Aorta (tissue), 5 donors: ENCODE results near the gene RMI2. TPM values are rescaled to one million over a fixed set of nuclear protein-coding genes. Genes with fewer than 3 reads are reported as not detected.

Experiments used
- ATAC-seq: fragments of 200-7000 bp; cut with Tn5 transposase; one replicate; pipeline ENCODE4 v1.9.1; 2022; ENCODE audit warnings: moderate library complexity; ENCODE audit not compliant: low FRiP score
- DNase-seq, 2 donors: peaks; one replicate each; pipeline ENCODE4 v3.0.0-alpha.2; 2020
- H3K27ac ChIP-seq, 2 donors: one replicate each; pipeline ENCODE4 v1.5.1; 2013; ENCODE audit warnings: low read length in 2 of 2, mild to moderate bottlenecking in 2 of 2, moderate library complexity in 2 of 2, control low read depth in 1 of 2, inconsistent platforms in 1 of 2, low read depth in 1 of 2
- H3K27me3 ChIP-seq, 2 donors: one replicate each; pipeline ENCODE4 v1.6.1; 2013; ENCODE audit warnings: control low read depth in 1 of 2, low read length in 1 of 2, mild to moderate bottlenecking in 1 of 2, moderate library complexity in 1 of 2; ENCODE audit not compliant: insufficient read depth in 2 of 2, control insufficient read depth in 1 of 2
- H3K36me3 ChIP-seq, 2 donors: one replicate each; pipeline ENCODE4 v1.6.1; 2013; ENCODE audit warnings: control low read depth in 1 of 2, low read length in 1 of 2, mild to moderate bottlenecking in 1 of 2; ENCODE audit not compliant: insufficient read depth in 2 of 2, control insufficient read depth in 1 of 2
- H3K4me1 ChIP-seq, 2 donors: one replicate each; pipeline ENCODE4 v1.6.1; 2013; ENCODE audit warnings: low read length in 2 of 2, control low read depth in 1 of 2, mild to moderate bottlenecking in 1 of 2, moderate library complexity in 1 of 2; ENCODE audit not compliant: insufficient read depth in 2 of 2, control insufficient read depth in 1 of 2
- H3K4me3 ChIP-seq, 2 donors: one replicate each; pipeline ENCODE4 v1.5.1; 2013; ENCODE audit warnings: low read length in 2 of 2, control low read depth in 1 of 2, mild to moderate bottlenecking in 1 of 2
- H3K9me3 ChIP-seq: one replicate; pipeline ENCODE4 v1.6.1; 2013; ENCODE audit warnings: mild to moderate bottlenecking, low read length; ENCODE audit not compliant: control insufficient read depth
- WGBS, 2 donors: extraction: QIAGEN DNeasy Blood & Tissue Kit; methylation state at CpG; one replicate each; pipeline ENCODE4 v1.1.7; 2013; 5-methylcytosine and 5-hydroxymethylcytosine counted together
- intact Hi-C, 2 donors: fragments of 100-400 bp; cut with DNase I; formaldehyde crosslinking; loops; one replicate each; pipeline versions ENCODE4 v1.14.2 to v1.15.0; 2022
- polyA plus RNA-seq, 2 donors: library from polyadenylated mRNA; stranded (reverse); fragments of 200-250 nt; gene quantifications; one replicate each; pipeline ENCODE4 v1.2.3, GENCODE V29; 2013
- total RNA-seq, 2 donors: library from RNA; stranded (reverse); fragmentation: NEBNext Ultra II Directional; extraction: Animal tissue kit (Norgen Biotek cat#: 25700); gene quantifications; one replicate each; pipeline ENCODE4 v1.2.1, GENCODE V29; 2021
- donor health status: healthy with polysubstance abuse.
- donor health status: Bipolar disorder and iron deficiency.
- donor health status: DM: no; HTN: no; CAD: no.
- donor health status: DM: no; HTN: no; CAD: no.
- donor health status: DM: yes; HTN: yes; CAD: no.

RMI2 gene
- total and polyA plus RNA-seq, 4 donors: 0.61 to 1.7 (median 0.81) TPM; not detected in 1

GRCh38 chr16:11308493-11309283 is 36.6 kb upstream of the RMI2 start:
- Histone ChIP-seq H3K36me3 (no peaks in the 10 kb centered on the region), H3K27me3 (no peaks in the 10 kb centered on the region), H3K4me3 (no peak overlapping the region), H3K4me1 (no peaks in the 10 kb centered on the region), H3K9me3 (no peaks in the 10 kb centered on the region), H3K27ac (no peak overlapping the region)
- ATAC-seq: no peak
- 76% methylated on average over 14 to 15 of the region's 15 CpGs for WGBS, 2 donors
- no peak for DNase-seq
- intact Hi-C loops: no loop called here

DNA sequence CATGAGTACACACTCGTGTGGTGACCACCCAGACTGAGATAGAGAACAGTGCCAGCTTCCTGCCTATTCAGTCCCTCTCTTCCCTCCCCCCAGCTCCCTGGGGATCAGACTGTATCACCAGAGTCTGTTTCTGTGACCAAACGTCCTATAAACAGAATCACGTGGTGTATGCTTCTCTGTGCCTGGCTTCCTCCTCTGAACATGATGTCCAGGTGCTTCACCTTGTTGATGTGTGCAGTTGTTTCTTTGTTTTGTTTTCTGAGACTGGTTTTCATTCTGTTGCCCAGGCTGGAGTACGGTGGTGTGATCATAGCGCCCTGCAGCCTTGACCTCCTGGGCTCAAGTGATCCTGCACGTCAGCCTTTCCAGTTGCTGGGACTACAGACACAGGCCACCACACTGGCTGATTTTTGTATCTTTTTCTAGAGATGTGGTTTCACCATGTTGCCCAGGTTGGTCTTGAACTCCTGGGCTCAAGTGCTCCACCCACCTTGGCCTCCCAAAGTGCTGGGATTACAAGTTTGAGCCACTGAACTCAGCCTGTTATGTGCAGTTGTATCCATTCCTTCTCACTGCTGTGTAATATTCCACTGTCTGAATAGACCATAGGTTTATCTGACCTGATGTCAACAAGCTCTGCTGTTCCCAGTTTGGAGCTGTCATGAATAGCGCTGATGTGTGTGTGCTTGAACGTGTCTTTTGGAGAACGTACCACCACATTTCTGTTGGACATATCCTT is 35.2 kb upstream of the RMI2 start:
- ATAC-seq (no peak), DNase-seq (no peak)
- Histone ChIP-seq H3K27ac (no peak overlapping the region), H3K4me1 (no peaks in the 10 kb centered on the region), H3K27me3 (no peaks in the 10 kb centered on the region), H3K9me3 (no peaks in the 10 kb centered on the region), H3K4me3 (no peak overlapping the region), H3K36me3 (no peaks in the 10 kb centered on the region)
- WGBS, 2 donors: 56 to 59% methylated on average over 9 of the region's 9 CpGs
- intact Hi-C loops: no loop called here

DNA sequence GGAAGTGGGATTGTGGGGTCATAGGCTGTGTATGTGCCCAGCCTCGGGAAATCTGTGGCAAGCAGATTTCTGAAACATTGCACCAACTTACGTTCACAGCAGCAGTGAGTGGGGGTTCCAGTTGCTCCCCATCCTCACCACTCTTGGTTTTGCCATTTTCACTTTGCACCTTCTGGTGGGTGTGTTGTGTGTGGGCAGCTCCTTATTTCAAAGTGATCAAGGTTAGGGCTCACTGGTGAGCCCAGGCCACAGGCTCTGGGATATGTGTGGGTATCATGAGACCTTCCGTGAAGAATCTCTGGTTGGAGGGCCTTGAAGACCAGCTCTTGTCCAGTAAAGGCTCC is 34.7 kb upstream of the RMI2 start:
- no peak for ATAC-seq
- H3K36me3 ChIP-seq: no peaks in the 10 kb centered on the region
- intact Hi-C loops: no loop called here
- no peaks in the 10 kb centered on the region for H3K4me1 ChIP-seq
- DNase-seq: no peak
- no peak overlapping the region for H3K27ac ChIP-seq
- no peaks in the 10 kb centered on the region for H3K9me3 ChIP-seq
- no peak overlapping the region for H3K4me3 ChIP-seq
- 96 to 97% methylated on average over 3 of the region's 3 CpGs for WGBS, 2 donors
- no peaks in the 10 kb centered on the region for H3K27me3 ChIP-seq

- H3K9me3 ChIP-seq: no peaks in the 10 kb centered on the region
- H3K27ac ChIP-seq: no peak overlapping the region
- H3K4me3 ChIP-seq: no peak overlapping the region
- no peak for ATAC-seq
- WGBS, 2 donors: 84 to 85% methylated on average over 10 of the region's 10 CpGs
- no peaks in the 10 kb centered on the region for H3K27me3 ChIP-seq
- H3K36me3 ChIP-seq: no peaks in the 10 kb centered on the region
- DNase-seq: no peak
- H3K4me1 ChIP-seq: no peaks in the 10 kb centered on the region
- intact Hi-C loops: no loop called here
Measured at GRCh38 chr16:11310997-11311561, 34.2 kb upstream of the RMI2 start.

GRCh38 chr16:11312718-11313492 is 32.4 kb upstream of the RMI2 start:
- WGBS, 2 donors: 70 to 78% methylated on average over 8 of the region's 8 CpGs
- Histone ChIP-seq H3K27ac (no peak overlapping the region), H3K4me3 (no peak overlapping the region), H3K9me3 (no peaks in the 10 kb centered on the region), H3K27me3 (no peaks in the 10 kb centered on the region), H3K36me3 (no peaks in the 10 kb centered on the region), H3K4me1 (no peaks in the 10 kb centered on the region)
- intact Hi-C loops: no loop called here
- DNase-seq (no peak), ATAC-seq (no peak)

- Histone ChIP-seq H3K9me3 (no peaks in the 10 kb centered on the region), H3K27ac (no peak overlapping the region), H3K4me1 (no peaks in the 10 kb centered on the region), H3K4me3 (no peak overlapping the region), H3K27me3 (no peaks in the 10 kb centered on the region), H3K36me3 (no peaks in the 10 kb centered on the region)
- 96 to 99% methylated on average over 9 of the region's 9 CpGs for WGBS, 2 donors
- DNase-seq (no peak), ATAC-seq (no peak)
- intact Hi-C loops: no loop called here
Measured at GRCh38 chr16:11313493-11314308, 31.6 kb upstream of the RMI2 start.

DNA sequence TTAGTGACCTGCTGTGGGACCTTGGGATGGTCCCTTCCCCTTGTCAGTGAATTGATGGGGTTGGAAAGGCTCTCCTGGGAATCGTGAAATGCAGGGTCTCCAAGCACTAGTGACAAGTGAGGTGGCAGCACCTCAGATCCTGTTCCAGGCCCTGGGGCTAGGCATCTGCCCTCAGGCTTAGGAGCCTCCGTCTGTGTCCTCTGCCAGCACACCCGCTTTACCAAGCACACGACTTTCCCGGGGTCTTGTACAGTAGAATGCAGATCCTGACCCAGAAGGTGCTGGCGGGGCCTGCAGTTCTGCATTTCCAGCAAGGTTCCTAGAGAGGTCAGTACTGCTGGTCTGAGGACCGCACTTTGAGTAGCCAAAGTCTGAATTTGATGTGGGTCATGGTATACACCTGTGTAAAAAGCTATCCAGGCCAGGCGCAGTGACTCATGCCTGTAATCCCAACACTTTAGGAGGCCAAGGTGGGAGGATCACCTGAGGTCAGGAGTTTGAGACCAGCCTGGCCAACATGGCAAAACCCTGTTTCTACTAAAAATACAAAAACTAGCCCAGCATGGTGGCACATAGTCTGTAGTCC is 30.9 kb upstream of the RMI2 start:
- no peak for ATAC-seq
- intact Hi-C loops: no loop called here
- WGBS, 2 donors: 91 to 94% methylated on average over 8 of the region's 8 CpGs

GRCh38 chr16:11315510-11315909 is 29.7 kb upstream of the RMI2 start:
- Histone ChIP-seq H3K4me3 (no peak overlapping the region), H3K36me3 (no peaks in the 10 kb centered on the region), H3K4me1 (no peaks in the 10 kb centered on the region), H3K9me3 (no peaks in the 10 kb centered on the region), H3K27ac (no peak overlapping the region), H3K27me3 (no peaks in the 10 kb centered on the region)
- ATAC-seq: no peak
- 64 to 74% methylated on average over 13 of the region's 13 CpGs for WGBS, 2 donors
- intact Hi-C loops: no loop called here
- DNase-seq: no peak

More for the DNA sequence above, 30.9 kb upstream of the RMI2 start:
- Histone ChIP-seq H3K4me1 (no peaks in the 10 kb centered on the region), H3K36me3 (no peaks in the 10 kb centered on the region), H3K9me3 (no peaks in the 10 kb centered on the region), H3K27ac (no peak overlapping the region), H3K4me3 (no peak overlapping the region), H3K27me3 (no peaks in the 10 kb centered on the region)
- no peak for DNase-seq
